ENCODE measurements around the gene CCDC183.
"Not testable (repeated sequence)": the region's sequence is repeated elsewhere in the genome, so short reads cannot be mapped to it uniquely, and the experiment has no call there.

The CCDC183 gene

DNA sequence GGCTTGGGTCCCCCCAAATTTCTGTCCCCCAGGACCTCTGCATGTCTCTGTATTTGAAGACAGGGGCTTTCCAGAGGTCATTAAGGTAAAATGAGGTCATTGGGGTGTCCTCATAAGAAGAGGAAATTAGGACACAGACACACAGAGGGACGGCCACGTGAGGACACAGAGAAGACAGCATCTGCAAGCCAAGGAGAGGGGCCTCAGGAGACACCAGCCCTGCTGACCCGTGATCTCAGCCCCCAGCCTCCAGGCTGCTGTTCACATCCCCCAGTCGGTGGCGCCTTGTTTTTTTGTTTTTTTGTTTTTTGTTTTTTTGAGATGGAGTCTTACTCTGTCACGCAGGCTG lies 1.2 kb upstream of the CCDC183 start:
- Histone ChIP-seq H3K9me3 (replicated peaks in 1 of 11) (no peaks in the 10 kb centered on the region), H3K9ac (peak overlapping the region in 2 of 11 experiments; percentile 15 to 23; a peak in 1 of 22 replicates), H3K36me3 (peaks cover 0 to 24% (median 7%) of the 10 kb centered on the region in 11 experiments; a peak in 7 of 22 replicates), H3K4me1 (peaks cover 29 to 82% (median 68%) of the 10 kb centered on the region in 10 experiments), H3K4me3 (no peak overlapping the region), H3K27me3 (peaks cover 0 to 19% (median 9%) of the 10 kb centered on the region in 11 experiments; a peak in 12 of 22 replicates), H4K20me1 (peaks cover 0 to 55% (median 18%) of the 10 kb centered on the region in 11 experiments; a peak in 17 of 22 replicates), H3K4me2 (peak overlapping the region in 4 of 11 experiments; percentile 0 to 75 (median 46); a peak in 2 of 22 replicates), H3K27ac (no peak overlapping the region)
- TF ChIP-seq Cebpa-rat (IDR thresholded peaks at IDR 0.05): no peak

DNA sequence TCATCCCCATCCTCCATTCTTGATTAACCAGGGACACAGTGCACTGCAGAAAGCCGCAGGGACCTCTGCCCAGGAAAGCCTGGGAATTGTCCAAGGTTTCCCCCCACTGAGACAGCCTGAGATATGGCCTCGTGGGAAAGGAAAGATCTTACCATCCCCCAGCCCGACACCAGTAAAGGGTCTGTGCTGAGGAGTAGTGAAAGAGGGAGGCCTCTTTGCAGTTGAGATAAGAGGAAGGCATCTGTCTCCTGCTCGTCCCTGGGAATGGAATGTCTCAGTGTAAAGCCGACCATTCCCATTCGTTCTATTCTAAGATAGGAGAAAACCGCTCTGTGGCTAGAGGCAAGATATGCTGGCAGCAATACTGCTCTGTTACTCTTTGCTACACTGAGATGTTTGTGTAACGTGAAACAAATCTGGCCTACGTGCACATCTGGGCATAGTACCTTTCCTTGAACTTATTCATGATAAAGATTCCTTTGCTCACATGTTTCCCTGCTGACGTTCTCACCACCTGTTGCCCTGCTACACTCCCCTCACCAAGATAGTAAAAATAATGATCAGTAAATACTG lies 723 bp downstream of the CCDC183 start:
- not testable (repeated sequence) for H3K9me3 ChIP-seq (replicated peaks in 1 of 11); H3K4me3 ChIP-seq; H3K27ac ChIP-seq
- peak overlapping the region in 2 of 11 experiments; percentile 26 to 59; a peak in 1 of 22 replicates for H3K9ac ChIP-seq
- peaks cover 0 to 62% (median 20%) of the 10 kb centered on the region in 11 experiments; a peak in 18 of 22 replicates for H4K20me1 ChIP-seq
- H3K4me2 ChIP-seq: peak overlapping the region in 7 of 11 experiments; percentile 47 to 75 (median 69); a peak in 11 of 22 replicates
- H3K36me3 ChIP-seq: peaks cover 0 to 24% (median 7%) of the 10 kb centered on the region in 11 experiments; a peak in 7 of 22 replicates
- peaks cover 0 to 23% (median 9%) of the 10 kb centered on the region in 11 experiments; a peak in 12 of 22 replicates for H3K27me3 ChIP-seq
- H3K4me1 ChIP-seq: peaks cover 36 to 88% (median 73%) of the 10 kb centered on the region in 10 experiments

DNA sequence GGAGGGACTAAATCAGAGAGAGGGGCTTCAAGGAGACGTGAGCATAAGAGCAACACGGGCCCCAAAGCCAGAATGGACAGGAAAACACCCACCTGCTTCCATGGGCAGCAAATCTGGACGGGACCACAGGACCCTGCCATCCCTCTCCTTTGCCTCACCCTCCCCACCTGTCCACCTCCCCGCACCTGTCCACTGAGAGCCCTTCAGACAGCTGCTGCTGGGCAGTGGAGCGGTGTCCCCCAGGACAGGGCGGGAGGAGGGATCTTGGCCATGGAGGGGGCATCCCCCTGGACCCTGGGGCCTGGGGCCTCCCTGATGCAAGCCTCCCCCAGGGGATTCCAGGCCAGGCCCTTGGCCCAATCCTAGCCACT lies 2.6 kb downstream of the CCDC183 start:
- Histone ChIP-seq H3K4me2 (peak overlapping the region in 8 of 11 experiments; percentile 93 to 99 (median 96); a peak in 16 of 22 replicates), H3K9me3 (replicated peaks in 1 of 11) (no peaks in the 10 kb centered on the region), H3K4me3 (no peak overlapping the region), H3K9ac (peak overlapping the region in 1 of 11 experiments; percentile 66; a peak in 1 of 22 replicates), H4K20me1 (peaks cover 0 to 43% (median 7%) of the 10 kb centered on the region in 11 experiments; a peak in 10 of 22 replicates), H3K36me3 (peaks cover 0 to 13% (median 1%) of the 10 kb centered on the region in 11 experiments; a peak in 7 of 22 replicates), H3K27ac (no peak overlapping the region), H3K4me1 (peaks cover 27 to 75% (median 62%) of the 10 kb centered on the region in 10 experiments), H3K27me3 (peaks cover 0 to 23% (median 9%) of the 10 kb centered on the region in 11 experiments; a peak in 12 of 22 replicates)
- no peak for TF ChIP-seq Cebpa-rat (IDR thresholded peaks at IDR 0.05)

DNA sequence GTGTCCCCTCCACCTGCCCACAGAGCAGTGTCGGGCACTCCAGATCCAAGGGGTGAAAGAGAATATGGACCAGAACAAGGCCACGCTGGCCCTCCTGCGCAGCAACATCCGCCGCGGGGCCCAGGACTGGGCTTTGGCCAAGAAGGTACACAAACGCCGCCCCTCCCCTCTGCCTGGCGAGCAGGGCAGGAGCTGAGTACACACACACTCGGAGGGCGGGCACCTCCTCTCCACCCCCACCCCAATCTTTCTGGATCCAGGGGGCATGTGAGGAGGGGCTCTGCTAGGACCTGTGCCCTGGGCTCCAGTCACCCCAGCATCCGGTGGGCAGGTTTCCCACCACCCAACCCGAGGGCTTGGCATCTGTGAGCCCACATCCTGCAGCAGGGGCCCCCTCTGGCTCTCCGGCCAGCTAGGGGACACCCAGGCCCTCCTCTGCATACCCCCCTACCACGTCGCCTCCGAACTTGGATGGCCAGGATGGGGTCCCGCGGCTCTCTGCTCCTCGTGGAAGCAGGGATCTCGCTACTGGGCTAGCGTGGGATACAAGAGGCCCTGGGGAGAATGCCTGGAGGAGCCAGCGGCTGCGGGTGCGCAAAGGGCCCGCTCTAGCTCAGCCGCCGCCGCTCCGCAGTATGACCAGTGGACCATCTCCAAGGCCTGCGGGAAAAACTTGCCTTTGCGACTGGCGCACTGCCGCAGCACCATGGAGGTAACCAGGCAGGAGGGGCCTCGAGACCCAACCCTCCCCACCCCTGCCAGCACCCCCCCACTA lies 3.1 kb downstream of the CCDC183 start:
- Histone ChIP-seq H3K27me3 (peaks cover 0 to 23% (median 9%) of the 10 kb centered on the region in 11 experiments; a peak in 12 of 22 replicates), H3K4me3 (peak overlapping the region; percentile 44 to 67 (median 49); a peak in 18 of 20 replicates), H3K36me3 (peaks cover 0 to 13% (median 4%) of the 10 kb centered on the region in 11 experiments; a peak in 8 of 22 replicates), H3K27ac (peak overlapping the region in 2 of 11 experiments; percentile 14 to 18; a peak in 2 of 22 replicates), H3K9ac (peak overlapping the region in 6 of 11 experiments; percentile 1 to 66 (median 46); a peak in 8 of 22 replicates), H3K4me2 (peak overlapping the region; percentile 91 to 99 (median 97)), H4K20me1 (peaks cover 0 to 41% (median 7%) of the 10 kb centered on the region in 11 experiments; a peak in 11 of 22 replicates), H3K9me3 (replicated peaks in 1 of 11) (no peaks in the 10 kb centered on the region), H3K4me1 (peaks cover 27 to 72% (median 60%) of the 10 kb centered on the region in 10 experiments)
- TF ChIP-seq Cebpa-rat (IDR thresholded peaks at IDR 0.05): no peak

DNA sequence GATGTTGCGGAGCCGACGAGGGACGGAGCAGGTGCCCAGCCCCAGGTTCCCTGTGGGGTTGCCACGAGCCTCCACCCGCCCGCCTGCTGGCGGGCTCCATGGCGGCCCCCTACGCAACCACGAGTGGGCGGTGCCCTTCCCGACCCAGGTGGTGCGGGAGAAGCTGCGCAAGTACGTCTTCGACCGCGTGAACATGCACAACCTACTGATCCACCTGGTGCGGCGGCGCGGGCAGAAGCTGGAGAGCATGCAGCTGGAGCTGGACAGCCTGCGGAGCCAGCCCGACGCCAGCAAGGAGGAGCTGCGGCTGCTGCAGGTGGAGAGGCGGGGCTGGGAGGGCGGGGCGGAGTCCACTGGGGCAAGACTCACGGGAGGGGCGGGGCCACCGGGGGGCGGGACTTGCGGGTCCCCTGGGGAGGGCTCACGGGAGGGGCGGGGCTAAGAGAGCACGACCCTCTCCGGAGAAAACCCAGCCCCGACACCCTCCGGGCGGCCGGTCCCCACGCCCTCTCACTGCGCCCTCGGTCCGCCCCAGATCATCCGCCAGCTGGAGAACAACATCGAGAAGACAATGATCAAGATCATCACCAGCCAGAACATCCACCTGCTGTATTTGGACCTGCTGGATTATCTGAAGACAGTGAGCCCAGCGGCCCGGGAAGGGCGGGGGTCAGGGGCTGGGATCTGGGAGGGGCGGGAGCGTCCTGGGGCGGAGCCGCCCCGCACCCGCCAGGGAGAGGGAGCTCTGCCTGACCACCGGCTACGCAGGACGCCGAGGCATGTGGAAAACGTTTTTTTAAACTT lies 3.9 kb downstream of the CCDC183 start:
- Histone ChIP-seq H3K4me2 (peak overlapping the region; percentile 91 to 99 (median 97)), H3K9me3 (replicated peaks in 1 of 11) (no peaks in the 10 kb centered on the region), H3K27ac (peak overlapping the region in 2 of 11 experiments; percentile 14 to 18; a peak in 1 of 22 replicates), H3K9ac (peak overlapping the region in 5 of 11 experiments; percentile 41 to 66 (median 53); a peak in 12 of 22 replicates), H3K27me3 (peaks cover 0 to 23% (median 9%) of the 10 kb centered on the region in 11 experiments; a peak in 12 of 22 replicates), H3K36me3 (peaks cover 0 to 18% (median 9%) of the 10 kb centered on the region in 11 experiments; a peak in 12 of 22 replicates), H4K20me1 (peaks cover 0 to 33% (median 7%) of the 10 kb centered on the region in 11 experiments; a peak in 11 of 22 replicates), H3K4me3 (peak overlapping the region; percentile 44 to 67 (median 52)), H3K4me1 (peaks cover 27 to 65% (median 57%) of the 10 kb centered on the region in 10 experiments)
- no peak for TF ChIP-seq Cebpa-rat (IDR thresholded peaks at IDR 0.05)

DNA sequence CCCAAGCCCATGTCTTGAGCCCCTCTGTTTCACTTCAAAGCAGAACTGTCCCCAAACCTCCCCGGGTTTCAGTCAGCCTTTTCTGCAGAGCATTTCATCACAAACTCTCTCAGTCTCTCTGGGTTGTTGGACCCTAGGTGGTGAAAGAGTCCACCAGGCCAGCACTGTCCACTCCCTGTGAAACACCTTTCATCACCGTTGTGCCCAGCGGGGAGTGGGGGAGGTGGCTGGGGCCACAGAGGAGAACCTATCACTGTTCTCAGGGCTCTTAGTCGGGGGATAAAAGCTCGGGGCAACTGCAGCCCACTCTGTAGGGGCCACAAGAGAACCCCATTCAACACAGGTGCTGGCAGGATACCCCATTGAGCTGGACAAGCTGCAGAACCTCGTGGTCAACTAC lies 6.2 kb downstream of the CCDC183 start:
- H3K27ac ChIP-seq: no peak overlapping the region
- peaks cover 0 to 33% (median 18%) of the 10 kb centered on the region in 11 experiments; a peak in 13 of 22 replicates for H3K36me3 ChIP-seq
- no peak for TF ChIP-seq Cebpa-rat (IDR thresholded peaks at IDR 0.05)
- H3K4me1 ChIP-seq: peaks cover 41 to 65% (median 55%) of the 10 kb centered on the region in 10 experiments
- H4K20me1 ChIP-seq: peaks cover 0 to 40% (median 7%) of the 10 kb centered on the region in 11 experiments; a peak in 11 of 22 replicates
- H3K4me2 ChIP-seq: peak overlapping the region in 9 of 11 experiments; percentile 91 to 99 (median 95); a peak in 6 of 22 replicates
- no peaks in the 10 kb centered on the region for H3K9me3 ChIP-seq (replicated peaks in 1 of 11)
- H3K9ac ChIP-seq: peak overlapping the region in 1 of 11 experiments; percentile 35; a peak in 1 of 22 replicates
- H3K4me3 ChIP-seq: no peak overlapping the region
- peaks cover 0 to 18% (median 9%) of the 10 kb centered on the region in 11 experiments; a peak in 12 of 22 replicates for H3K27me3 ChIP-seq

DNA sequence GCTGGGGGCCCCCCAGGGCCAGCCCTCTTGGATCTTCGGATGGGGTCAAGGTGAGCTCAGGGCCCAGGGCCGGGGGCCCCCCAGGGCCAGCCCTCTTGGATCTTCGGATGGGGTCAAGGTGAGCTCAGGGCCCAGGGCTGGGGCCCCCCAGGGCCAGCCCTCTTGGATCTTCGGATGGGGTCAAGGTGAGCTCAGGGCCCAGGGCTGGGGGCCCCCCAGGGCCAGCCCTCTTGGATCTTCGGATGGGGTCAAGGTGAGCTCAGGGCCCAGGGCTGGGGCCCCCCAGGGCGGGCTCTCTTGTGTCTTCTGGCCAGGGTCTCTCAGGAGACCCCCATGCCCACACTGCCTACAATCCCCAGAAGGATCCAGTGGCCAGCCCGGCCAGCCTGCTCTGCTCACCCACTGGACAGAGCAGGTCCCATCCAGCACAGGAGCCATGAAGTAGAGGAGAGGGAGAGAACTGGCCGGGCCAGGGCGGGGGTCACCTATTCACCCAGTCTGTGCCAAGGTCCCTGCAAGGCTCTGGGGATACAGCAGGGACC lies 6.9 kb downstream of the CCDC183 start:
- H3K4me3 ChIP-seq; H3K4me2 ChIP-seq; H3K27ac ChIP-seq; H3K9me3 ChIP-seq (replicated peaks in 1 of 11): not testable (repeated sequence)
- H3K4me1 ChIP-seq: peaks cover 41 to 61% (median 53%) of the 10 kb centered on the region in 10 experiments
- H3K27me3 ChIP-seq: peaks cover 0 to 17% (median 9%) of the 10 kb centered on the region in 11 experiments; a peak in 12 of 22 replicates
- H3K9ac ChIP-seq: peak overlapping the region in 1 of 11 experiments; percentile 33; a peak in 1 of 22 replicates
- H4K20me1 ChIP-seq: peaks cover 0 to 41% (median 7%) of the 10 kb centered on the region in 11 experiments; a peak in 12 of 22 replicates
- peaks cover 0 to 33% (median 18%) of the 10 kb centered on the region in 11 experiments; a peak in 13 of 22 replicates for H3K36me3 ChIP-seq

All from BLaER1 treated with 17β-estradiol and CSF1 and Interleukin-3, amounts not matched to agents 10 nM and 100 nM (cell line).